Panc1 (cell line): ENCODE results near the gene CYP26B1. TPM values are rescaled to one million over a fixed set of nuclear protein-coding genes. Genes with fewer than 3 reads are reported as not detected.

ENCODE experiments used
- ATAC-seq: fragments of 200-7000 bp; cut with Tn5 transposase; 2 replicates; pipeline ENCODE4 v1.9.1; 2020; ENCODE audit warnings: mild to moderate bottlenecking, moderate library complexity
- BruUV-seq: library from RNA; stranded (reverse); fragments of 400-500 nt; replicated peaks from 2 replicates; lab custom pipeline; 2021; lab: Mats Ljungman, UMichigan
- CTCF ChIA-PET: fragments of 300-600 bp; sonication (Branson Sonifier 250); formaldehyde crosslinking; loops from one replicate; lab custom pipeline; 2022; ENCODE audit warnings: antibody characterized with exemption; lab: Charles Lee
- POLR2A ChIA-PET: fragments of 300-600 bp; sonication (Branson Sonifier 250); formaldehyde crosslinking; loops from one replicate; lab custom pipeline; 2022; ENCODE audit warnings: antibody characterized with exemption; lab: Charles Lee
- DNase-seq: peaks from one replicate; pipeline ENCODE4 v3.0.0-alpha.2; 2010; ENCODE audit warnings: low read depth, low spot score
- H3K27ac ChIP-seq: 2 replicates; pipeline ENCODE4 v1.5.1; 2011; ENCODE audit warnings: mild to moderate bottlenecking, low read length, inconsistent platforms
- H3K27me3 ChIP-seq: fragments of 200-500 bp; sonication (Bioruptor generic); 2 replicates; pipeline ENCODE4 v1.6.0; 2014; ENCODE audit warnings: low read length, inconsistent platforms; ENCODE audit not compliant: control insufficient read depth, insufficient read depth
- H3K36me3 ChIP-seq: fragments of 200-500 bp; sonication (Bioruptor generic); 2 replicates; pipeline ENCODE4 v1.5.1; 2014; ENCODE audit warnings: inconsistent platforms, mild to moderate bottlenecking, low read length, moderate library complexity; ENCODE audit not compliant: control insufficient read depth, insufficient read depth
- H3K4me1 ChIP-seq: 2 replicates; pipeline ENCODE4 v1.5.1; 2011; ENCODE audit warnings: inconsistent platforms, mild to moderate bottlenecking, low read length, moderate library complexity; ENCODE audit not compliant: control insufficient read depth, insufficient read depth
- H3K4me3 ChIP-seq, 2 experiments: 2 replicates each; pipeline ENCODE4 v1.5.1; 2011 to 2012; ENCODE audit warnings: low read depth in 2 of 2, low read length in 2 of 2, mild to moderate bottlenecking in 2 of 2, inconsistent platforms in 1 of 2, moderate library complexity in 1 of 2
- H3K9me3 ChIP-seq: fragments of 200-500 bp; sonication (Bioruptor generic); 2 replicates; pipeline ENCODE4 v1.5.1; 2014; ENCODE audit warnings: low read depth, mild to moderate bottlenecking, inconsistent platforms, low read length, moderate library complexity; ENCODE audit not compliant: control insufficient read depth, insufficient read depth
- CTCF ChIP-seq: fragments of 450-650 bp; IDR thresholded peaks from 2 replicates; pipeline ENCODE4 v1.5.1; 2017; ENCODE audit warnings: mild to moderate bottlenecking
- POLR2AphosphoS5 ChIP-seq: IDR thresholded peaks from 2 replicates; pipeline ENCODE4 v1.6.1; 2012; ENCODE audit warnings: mild to moderate bottlenecking, low read depth, low read length, moderate library complexity
- REST ChIP-seq, 2 experiments: IDR thresholded peaks; 2 replicates each; pipeline ENCODE4 v1.6.1; 2011 to 2012; ENCODE audit warnings: low read depth in 2 of 2, control low read depth in 1 of 2, low read length in 1 of 2, mild to moderate bottlenecking in 1 of 2, moderate library complexity in 1 of 2; ENCODE audit not compliant: insufficient read depth in 1 of 2
- SIN3A ChIP-seq: IDR thresholded peaks from 2 replicates; pipeline ENCODE4 v1.6.1; 2012; ENCODE audit warnings: low read depth, mild to moderate bottlenecking, low read length, moderate library complexity, borderline replicate concordance; ENCODE audit not compliant: insufficient read depth
- TCF7L2 ChIP-seq: IDR thresholded peaks from 2 replicates; pipeline ENCODE4 v1.6.1; 2011; ENCODE audit warnings: mild to moderate bottlenecking, low read depth, low read length, inconsistent platforms
- in situ Hi-C: cut with HindIII; loops from 2 replicates; pipeline ENCODE4 v1.10.0; 2016; ENCODE audit warnings: low sequenced_read_pairs, low pct_unique_long_range_greater_than_20kb
- intact Hi-C: fragments of 100-400 bp; cut with micrococcal nuclease; formaldehyde crosslinking; loops from one replicate; pipeline ENCODE4 v1.10.0; 2022; ENCODE audit not compliant: unreplicated experiment
- total RNA-seq: library from RNA; stranded (reverse); gene quantifications from one replicate; pipeline ENCODE4 v1.2.1, GENCODE V29; 2021; ENCODE audit not compliant: unreplicated experiment

The CYP26B1 gene
- total RNA-seq, 1 experiment from 2014 or later, result 12.3 TPM

- POLR2A ChIA-PET, result no interaction called here
- in situ Hi-C loops, result no loop called here
These were observed 35.8 kb upstream of the CYP26B1 start for GRCh38 chr2:72183466-72183865.

GRCh38 chr2:72183016-72183415 is 35.4 kb upstream of the CYP26B1 start:
- ChIA-PET POLR2A (no interaction called here), CTCF (no interaction called here)
- no peak for ATAC-seq
- Histone ChIP-seq H3K27ac (no peak overlapping the region), H3K27me3 (no peaks in the 10 kb centered on the region), H3K4me1 (no peaks in the 10 kb centered on the region), H3K4me3 (no peak overlapping the region), H3K36me3 (no peaks in the 10 kb centered on the region), H3K9me3 (no peaks in the 10 kb centered on the region)
- intact Hi-C loops, result no loop called here
- TF ChIP-seq TCF7L2 (no peak), POLR2AphosphoS5 (no peak), SIN3A (no peak), REST (IDR thresholded peaks at IDR 0.05; ENCODE audit: insufficient read depth in 1 of 2, low read depth in 2 of 2, low read length in 1 of 2) (no peak), CTCF (no peak)
- in situ Hi-C loops, result no loop called here
- no TSS peak for BruUV-seq
- no peak for DNase-seq

More at GRCh38 chr2:72183466-72183865, 35.8 kb upstream of the CYP26B1 start:
- CTCF ChIA-PET, result no interaction called here
- TF ChIP-seq REST (IDR thresholded peaks at IDR 0.05; ENCODE audit: insufficient read depth in 1 of 2, low read depth in 2 of 2, low read length in 1 of 2) (no peak), SIN3A (no peak), CTCF (no peak), TCF7L2 (no peak), POLR2AphosphoS5 (no peak)
- no peak for DNase-seq
- intact Hi-C loops, result no loop called here
- Histone ChIP-seq H3K4me3 (no peak overlapping the region), H3K27ac (no peak overlapping the region), H3K27me3 (no peaks in the 10 kb centered on the region), H3K9me3 (no peaks in the 10 kb centered on the region), H3K36me3 (no peaks in the 10 kb centered on the region), H3K4me1 (no peaks in the 10 kb centered on the region)
- BruUV-seq, result no TSS peak
- no peak for ATAC-seq
